Measurements from ENCODE around the gene HLF.

DNA sequence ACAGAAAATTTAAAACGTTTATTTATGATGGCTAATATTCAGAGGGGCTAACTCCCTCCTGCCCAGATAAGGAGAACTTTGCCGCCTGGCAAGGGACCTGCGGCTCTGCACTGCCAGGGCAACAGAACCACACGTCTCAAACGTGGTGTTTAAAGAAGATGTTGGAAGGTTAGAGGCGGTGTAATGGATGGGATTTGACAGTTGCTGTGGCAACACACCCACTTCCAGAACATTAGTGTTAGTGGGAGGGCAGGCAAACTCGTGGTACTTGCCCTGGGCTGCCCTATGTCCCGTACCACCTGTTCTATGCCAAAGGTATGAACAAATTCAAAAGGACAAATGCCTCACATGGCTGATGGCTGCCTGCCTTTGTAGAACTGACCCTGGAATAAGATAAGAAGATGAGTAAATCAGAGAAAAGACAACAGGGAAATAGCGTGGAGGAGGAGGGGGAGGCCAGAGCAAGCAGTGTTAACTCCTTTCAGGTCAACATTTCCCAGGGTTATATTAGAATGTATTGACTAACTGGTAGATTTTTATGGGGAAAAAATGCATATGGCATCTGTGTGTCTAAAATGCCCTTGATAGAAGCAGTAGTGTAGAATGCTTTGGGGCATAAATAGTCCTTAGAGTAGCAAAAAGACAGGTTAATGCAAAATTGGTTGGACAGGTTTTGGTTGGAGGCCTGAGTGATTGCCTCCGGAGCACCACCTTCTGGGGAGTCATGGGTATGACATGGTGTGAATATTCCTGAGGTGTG lies 30.8 kb downstream of the HLF start:
- no peak for TF ChIP-seq SPI1 (IDR thresholded peaks at IDR 0.05; ENCODE audit: low read depth, low read length)
- no peak for TF ChIP-seq POLR2A (IDR thresholded peaks at IDR 0.05; ENCODE audit: low read depth, low read length)
- no peak for TF ChIP-seq POLR2AphosphoS5 (IDR thresholded peaks at IDR 0.05; ENCODE audit: low read depth, low read length)
- no peak for TF ChIP-seq TAF1 (IDR thresholded peaks at IDR 0.05; ENCODE audit: low read depth, low read length)
- no peak for TF ChIP-seq PAX5 (IDR thresholded peaks at IDR 0.05; ENCODE audit: insufficient read depth, low read length, severe bottlenecking)
- peak; percentile 49; the same call in 1 of the 2 replicates for TF ChIP-seq POU2F2 (IDR thresholded peaks at IDR 0.05; ENCODE audit: low read depth, low read length)
